PC-3 (cell line): ENCODE measurements around the gene ETFB.

Experiments
- CTCF ChIP-seq: fragments of 300-600 bp; sonication (generic); conservative IDR thresholded peaks from 2 replicates; pipeline ENCODE4 v1.5.1; 2017; ENCODE audit warnings: antibody characterized with exemption, low read depth, mild to moderate bottlenecking, low read length
- EZH2phosphoT487 ChIP-seq: fragments of 300-600 bp; sonication (generic); IDR thresholded peaks from 2 replicates; pipeline ENCODE4 v1.6.1; 2018; ENCODE audit warnings: mild to moderate bottlenecking, antibody characterized with exemption, low read length, borderline replicate concordance

DNA sequence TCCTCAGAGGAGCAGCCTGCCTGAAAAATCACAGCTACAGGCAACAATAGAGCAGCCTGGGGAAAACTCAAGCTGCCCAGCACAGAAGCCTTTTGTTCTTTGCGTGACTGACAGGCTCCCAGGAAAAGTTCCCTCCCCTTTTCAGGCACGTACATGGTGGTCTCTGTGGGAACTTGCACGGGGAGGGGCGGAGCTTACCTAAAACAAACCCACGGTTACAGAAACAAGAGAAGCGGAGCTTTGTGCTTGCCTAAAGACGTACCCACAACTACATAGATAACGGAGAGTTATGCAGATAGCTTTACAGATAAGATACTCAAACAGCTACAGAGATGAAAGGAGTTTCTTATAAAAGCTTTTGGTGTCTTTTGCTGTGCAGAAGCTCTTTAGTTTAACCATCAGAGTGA, 11.4 kb downstream of the ETFB start:
- no peak for TF ChIP-seq EZH2phosphoT487
- TF ChIP-seq CTCF = no peak
